ENCODE results near the gene APOB.

Gene APOB

GRCh38 chr2:21050164-21050563, 6.3 kb upstream of the APOB start:
- DNase-seq (ENCODE audit: low spot score): no peak

- no peak for DNase-seq (ENCODE audit: low spot score)
Measured at GRCh38 chr2:21047141-21048009, 3.5 kb upstream of the APOB start.

- no peak for DNase-seq (ENCODE audit: low spot score)
Measured at GRCh38 chr2:21046506-21046905, 2.6 kb upstream of the APOB start.

GRCh38 chr2:21044694-21045371, 960 bp upstream of the APOB start:
- DNase-seq (ENCODE audit: low spot score): no peak

GRCh38 chr2:21042958-21043743, 722 bp downstream of the APOB start:
- DNase-seq (ENCODE audit: low spot score): peak; percentile 50

- no peak for DNase-seq (ENCODE audit: low spot score)
Measured at GRCh38 chr2:21042708-21042957, 1.2 kb downstream of the APOB start.

GRCh38 chr2:21041943-21042707, 1.7 kb downstream of the APOB start:
- DNase-seq (ENCODE audit: low spot score): no peak

- no peak for DNase-seq (ENCODE audit: low spot score)
Measured at GRCh38 chr2:21041462-21041861, 2.4 kb downstream of the APOB start.

GRCh38 chr2:21040468-21041377, 3.1 kb downstream of the APOB start:
- no peak for DNase-seq (ENCODE audit: low spot score)

GRCh38 chr2:21039979-21040467, 3.9 kb downstream of the APOB start:
- DNase-seq (ENCODE audit: low spot score): no peak

GRCh38 chr2:21039080-21039556, 4.8 kb downstream of the APOB start:
- DNase-seq (ENCODE audit: low spot score): no peak

- DNase-seq (ENCODE audit: low spot score): no peak
Measured at GRCh38 chr2:21038403-21039073, 5.3 kb downstream of the APOB start.

- no peak for DNase-seq (ENCODE audit: low spot score)
Measured at GRCh38 chr2:21037671-21038108, 6.2 kb downstream of the APOB start.

GRCh38 chr2:21036708-21037670, 6.9 kb downstream of the APOB start:
- no peak for DNase-seq (ENCODE audit: low spot score)

GRCh38 chr2:21035974-21036707, 7.7 kb downstream of the APOB start:
- no peak for DNase-seq (ENCODE audit: low spot score)

- no peak for DNase-seq (ENCODE audit: low spot score)
Measured at GRCh38 chr2:21035282-21035973, 8.4 kb downstream of the APOB start.

- no peak for DNase-seq (ENCODE audit: low spot score)
Measured at GRCh38 chr2:21034972-21035279, 8.9 kb downstream of the APOB start.

Measured in CD4-positive, alpha-beta T cell treated with Interleukin-2 at 100 ng/mL for 4 hours (primary cell).